ENCODE measurements around the gene SLC35D2. TPM values are rescaled to one million over a fixed set of nuclear protein-coding genes. Genes with fewer than 3 reads are reported as not detected.
A peak's percentile ranks its signal among the peaks of the same experiment; 100 is the strongest.
"Not testable (repeated sequence)": the region's sequence is repeated elsewhere in the genome, so short reads cannot be mapped to it uniquely, and the experiment has no call there.

Gene SLC35D2
- total RNA-seq, 2 experiments from 2014 or later, result 0.44 to 1.4 TPM

DNA sequence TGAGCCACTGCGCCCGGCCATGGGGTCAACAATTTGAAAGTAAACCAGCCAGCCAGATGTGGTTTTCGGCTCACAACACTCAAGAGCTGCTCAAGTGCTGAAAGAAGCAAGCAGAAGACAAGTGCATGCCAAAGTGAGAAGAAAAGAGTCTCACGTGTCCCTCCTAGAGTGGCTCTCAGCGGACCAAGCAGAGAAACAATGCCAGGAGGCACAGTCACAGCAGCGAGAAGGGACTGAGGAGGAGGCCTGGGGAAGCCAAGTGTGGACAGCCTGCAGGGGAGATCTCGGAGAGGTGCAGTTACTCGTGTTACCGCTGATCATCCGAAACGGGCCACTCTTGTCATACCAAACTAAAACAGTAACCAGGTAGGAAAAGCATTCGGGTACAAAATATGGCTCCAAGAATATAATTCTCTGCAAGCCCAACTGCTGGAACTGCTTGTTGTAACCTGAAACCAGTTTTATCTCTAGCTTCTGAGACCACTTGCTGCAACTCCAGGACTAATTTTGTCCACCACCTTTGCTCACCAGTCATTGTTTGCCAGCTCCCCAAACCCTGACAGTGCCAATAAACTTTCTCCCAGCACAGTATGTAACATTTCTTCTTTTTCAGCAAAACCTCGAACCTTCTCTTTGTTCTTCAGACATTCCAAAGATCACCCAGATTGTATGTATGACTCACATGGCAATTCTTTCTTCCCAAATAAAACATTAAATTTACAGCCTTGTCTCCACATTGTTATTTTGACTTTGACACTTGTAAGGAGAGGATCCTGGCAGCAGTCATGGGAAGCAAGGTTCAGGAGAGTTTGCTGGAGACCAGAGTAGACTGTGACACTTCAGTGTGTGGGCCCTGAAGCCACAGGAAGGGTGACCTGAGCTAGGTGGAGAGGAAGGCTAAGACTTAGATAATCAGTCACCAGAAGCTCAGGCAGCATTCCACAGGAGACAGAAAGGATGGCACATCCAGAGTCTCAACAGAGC, 6.3 kb downstream of the SLC35D2 start:
- no peak overlapping the region for H3K4me2 ChIP-seq (ENCODE audit: low read length)
- peaks cover 6% of the 10 kb centered on the region for H3K36me3 ChIP-seq (ENCODE audit: insufficient read depth, low read length)
- BruUV-seq (replicated peaks), result TSS peak; percentile 48
- H3K27ac ChIP-seq (ENCODE audit: low read depth, low read length, poor library complexity, severe bottlenecking), result no peak overlapping the region
- no peak for TF ChIP-seq EZH2phosphoT487 (IDR thresholded peaks at IDR 0.05; ENCODE audit: borderline replicate concordance, low read depth, low read length)
- TF ChIP-seq, protein P1, sequence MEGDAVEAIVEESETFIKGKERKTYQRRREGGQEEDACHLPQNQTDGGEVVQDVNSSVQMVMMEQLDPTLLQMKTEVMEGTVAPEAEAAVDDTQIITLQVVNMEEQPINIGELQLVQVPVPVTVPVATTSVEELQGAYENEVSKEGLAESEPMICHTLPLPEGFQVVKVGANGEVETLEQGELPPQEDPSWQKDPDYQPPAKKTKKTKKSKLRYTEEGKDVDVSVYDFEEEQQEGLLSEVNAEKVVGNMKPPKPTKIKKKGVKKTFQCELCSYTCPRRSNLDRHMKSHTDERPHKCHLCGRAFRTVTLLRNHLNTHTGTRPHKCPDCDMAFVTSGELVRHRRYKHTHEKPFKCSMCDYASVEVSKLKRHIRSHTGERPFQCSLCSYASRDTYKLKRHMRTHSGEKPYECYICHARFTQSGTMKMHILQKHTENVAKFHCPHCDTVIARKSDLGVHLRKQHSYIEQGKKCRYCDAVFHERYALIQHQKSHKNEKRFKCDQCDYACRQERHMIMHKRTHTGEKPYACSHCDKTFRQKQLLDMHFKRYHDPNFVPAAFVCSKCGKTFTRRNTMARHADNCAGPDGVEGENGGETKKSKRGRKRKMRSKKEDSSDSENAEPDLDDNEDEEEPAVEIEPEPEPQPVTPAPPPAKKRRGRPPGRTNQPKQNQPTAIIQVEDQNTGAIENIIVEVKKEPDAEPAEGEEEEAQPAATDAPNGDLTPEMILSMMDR (conservative IDR thresholded peaks at IDR 0.05; ENCODE audit: low read length), result no peak
- H2AFZ ChIP-seq (ENCODE audit: low read length), result no peak overlapping the region
- no peak for DNase-seq (ENCODE audit: low spot score)
- H3K9me2 ChIP-seq (ENCODE audit: insufficient read depth, low read length), result no peaks in the 10 kb centered on the region
- no peaks in the 10 kb centered on the region for H4K20me1 ChIP-seq (ENCODE audit: insufficient read depth, low read length)
- intact Hi-C loops (cut with micrococcal nuclease; ENCODE audit: unreplicated experiment), result no loop called here
- CTCF ChIA-PET (ENCODE audit: unreplicated experiment), result no interaction called here
- no peaks in the 10 kb centered on the region for H3K9me3 ChIP-seq (ENCODE audit: low read length)
- POLR2A ChIA-PET, result no interaction called here
- no peaks in the 10 kb centered on the region for H3K4me1 ChIP-seq (ENCODE audit: insufficient read depth, low read length, poor library complexity, severe bottlenecking)
- H3K79me2 ChIP-seq (ENCODE audit: insufficient read depth, low read depth, low read length), result no peaks in the 10 kb centered on the region
- no peak overlapping the region for H3K4me3 ChIP-seq (ENCODE audit: low read depth, low read length, poor library complexity, severe bottlenecking)

DNA sequence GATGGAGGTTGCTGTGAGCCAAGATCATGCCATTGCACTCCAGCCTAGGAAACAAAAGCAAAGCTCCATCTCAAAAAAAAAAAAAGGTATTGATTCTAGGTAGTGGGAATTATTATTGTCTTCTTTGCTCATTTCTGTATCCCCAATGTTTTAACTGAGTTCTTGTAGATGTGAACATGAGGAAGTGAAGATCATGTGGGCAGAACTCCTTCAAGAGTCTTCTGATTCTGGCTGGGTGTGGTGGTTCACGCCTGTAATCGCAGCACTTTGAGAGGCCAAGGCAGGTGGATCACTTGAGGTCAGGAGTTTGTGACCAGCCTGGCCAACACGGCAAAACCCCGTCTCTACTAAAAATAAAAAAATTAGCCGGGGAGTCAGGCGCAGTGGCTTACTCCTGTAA, 8.0 kb downstream of the SLC35D2 start:
- BruUV-seq (replicated peaks); H2AFZ ChIP-seq (ENCODE audit: low read length): not testable (repeated sequence)

DNA sequence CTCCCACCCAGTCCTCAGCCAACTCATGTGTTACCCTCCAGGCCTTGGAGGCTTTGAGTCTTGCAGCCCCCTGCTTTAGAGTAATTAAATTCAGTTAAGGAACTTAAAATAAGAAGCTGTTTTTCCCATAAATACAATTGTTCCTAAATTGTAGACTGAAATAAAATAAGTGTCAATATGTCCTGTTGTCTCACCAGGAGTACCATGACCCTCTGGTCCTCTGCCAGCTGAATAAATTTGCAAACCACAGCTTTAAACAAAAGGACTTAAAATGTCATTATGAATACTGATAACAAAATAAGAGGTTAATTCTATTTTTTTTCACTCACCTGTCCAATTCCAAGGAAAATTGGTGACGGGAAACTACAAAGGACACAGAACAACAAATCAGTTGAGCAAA, 15.6 kb downstream of the SLC35D2 start:
- H3K4me1 ChIP-seq (ENCODE audit: insufficient read depth, low read length, poor library complexity, severe bottlenecking), result no peaks in the 10 kb centered on the region
- no peak overlapping the region for H3K4me3 ChIP-seq (ENCODE audit: low read depth, low read length, poor library complexity, severe bottlenecking)
- POLR2A ChIA-PET, result no interaction called here
- H4K20me1 ChIP-seq (ENCODE audit: insufficient read depth, low read length), result no peaks in the 10 kb centered on the region
- H2AFZ ChIP-seq (ENCODE audit: low read length), result no peak overlapping the region
- no peaks in the 10 kb centered on the region for H3K79me2 ChIP-seq (ENCODE audit: insufficient read depth, low read depth, low read length)
- peaks cover 7% of the 10 kb centered on the region; the same call in 1 of the 2 replicates for H3K36me3 ChIP-seq (ENCODE audit: insufficient read depth, low read length)
- CTCF ChIA-PET (ENCODE audit: unreplicated experiment), result no interaction called here
- H3K9me3 ChIP-seq (ENCODE audit: low read length), result no peaks in the 10 kb centered on the region
- no peak for DNase-seq (ENCODE audit: low spot score)
- intact Hi-C loops (cut with micrococcal nuclease; ENCODE audit: unreplicated experiment), result no loop called here
- no peak overlapping the region for H3K27ac ChIP-seq (ENCODE audit: low read depth, low read length, poor library complexity, severe bottlenecking)
- H3K9me2 ChIP-seq (ENCODE audit: insufficient read depth, low read length), result no peaks in the 10 kb centered on the region
- no peak for TF ChIP-seq EZH2phosphoT487 (IDR thresholded peaks at IDR 0.05; ENCODE audit: borderline replicate concordance, low read depth, low read length)
- TF ChIP-seq, protein P1 (conservative IDR thresholded peaks at IDR 0.05; ENCODE audit: low read length), result no peak
- no peak overlapping the region for H3K4me2 ChIP-seq (ENCODE audit: low read length)
- BruUV-seq (replicated peaks), result no TSS peak

More for the DNA sequence above, 8.0 kb downstream of the SLC35D2 start:
- H3K79me2 ChIP-seq (ENCODE audit: insufficient read depth, low read depth, low read length); H4K20me1 ChIP-seq (ENCODE audit: insufficient read depth, low read length); H3K4me1 ChIP-seq (ENCODE audit: insufficient read depth, low read length, poor library complexity, severe bottlenecking); H3K36me3 ChIP-seq (ENCODE audit: insufficient read depth, low read length); H3K9me2 ChIP-seq (ENCODE audit: insufficient read depth, low read length); CTCF ChIA-PET (ENCODE audit: unreplicated experiment); DNase-seq (ENCODE audit: low spot score); POLR2A ChIA-PET; H3K9me3 ChIP-seq (ENCODE audit: low read length); H3K27ac ChIP-seq (ENCODE audit: low read depth, low read length, poor library complexity, severe bottlenecking); H3K4me3 ChIP-seq (ENCODE audit: low read depth, low read length, poor library complexity, severe bottlenecking); H3K4me2 ChIP-seq (ENCODE audit: low read length); intact Hi-C loops (cut with micrococcal nuclease; ENCODE audit: unreplicated experiment): not testable (repeated sequence)
